ENCODE data around the gene EIF4A2. TPM values are rescaled to one million over a fixed set of nuclear protein-coding genes. Genes with fewer than 3 reads are reported as not detected.
"Not testable (repeated sequence)": the region's sequence is repeated elsewhere in the genome, so short reads cannot be mapped to it uniquely, and the experiment has no call there.

Gene EIF4A2
- total RNA-seq, 1 experiment from 2014 or later, result 398 TPM

DNA sequence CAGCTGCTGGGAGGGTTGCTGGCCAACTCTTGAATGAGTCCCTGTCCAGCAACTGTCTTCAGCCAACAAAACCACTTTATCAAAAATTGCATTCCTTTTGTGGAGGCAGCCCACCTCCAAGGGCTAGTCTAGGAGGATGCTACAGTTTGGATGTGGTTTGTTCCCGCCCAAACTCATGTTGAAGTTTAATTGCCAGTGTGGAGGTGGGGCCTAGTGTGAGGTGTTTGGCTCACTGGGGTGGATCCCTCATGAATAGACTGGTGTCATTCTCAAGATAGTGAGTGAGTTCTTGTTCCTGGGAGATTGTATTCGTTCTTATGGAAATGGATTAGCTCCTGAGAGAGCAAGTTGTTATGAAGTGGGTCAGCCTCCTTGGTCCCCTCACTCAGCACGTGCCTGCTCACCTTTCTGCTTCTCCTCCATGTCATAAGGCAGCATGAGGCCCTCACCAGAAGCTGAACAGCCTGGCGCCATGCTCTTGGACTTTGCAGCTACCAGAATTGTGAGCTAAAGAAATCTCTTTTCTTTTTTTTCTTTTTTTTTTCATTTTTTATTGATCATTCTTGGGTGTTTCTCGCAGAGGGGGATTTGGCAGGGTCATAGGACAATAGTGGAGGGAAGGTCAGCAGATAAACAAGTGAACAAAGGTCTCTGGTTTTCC is 27.1 kb downstream of the EIF4A2 start (continued):
- no peak for TF ChIP-seq POLR2AphosphoS5 (IDR thresholded peaks at IDR 0.05; ENCODE audit: low read depth, low read length)

DNA sequence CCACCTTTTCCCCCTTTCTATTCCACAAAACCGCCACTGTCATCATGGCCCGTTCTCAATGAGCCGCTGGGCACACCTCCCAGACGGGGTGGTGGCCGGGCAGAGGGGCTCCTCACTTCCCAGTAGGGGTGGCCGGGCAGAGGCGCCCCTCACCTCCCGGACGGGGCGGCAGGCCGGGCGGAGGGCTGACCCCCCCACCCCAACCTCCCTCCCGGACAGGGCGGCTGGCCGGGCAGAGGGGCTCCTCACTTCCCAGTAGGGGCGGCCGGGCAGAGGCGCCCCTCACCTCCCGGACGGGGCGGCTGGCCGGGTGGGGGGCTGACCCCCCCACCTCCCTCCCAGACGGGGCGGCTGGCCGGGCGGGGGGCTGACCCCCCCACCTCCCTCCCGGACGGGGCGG is 27.9 kb downstream of the EIF4A2 start:
- H2AFZ ChIP-seq (ENCODE audit: low read depth, low read length, poor library complexity, severe bottlenecking); H3K27ac ChIP-seq (ENCODE audit: low read depth, low read length); H3K36me3 ChIP-seq (ENCODE audit: control insufficient read depth in 1 of 2, insufficient read depth in 2 of 2, low read length in 2 of 2); H3K9me2 ChIP-seq (ENCODE audit: insufficient read depth); intact Hi-C loops (cut with micrococcal nuclease); H3K9ac ChIP-seq (ENCODE audit: low read length); H3K9me3 ChIP-seq (ENCODE audit: control insufficient read depth in 1 of 2, insufficient read depth in 1 of 2, low read depth in 1 of 2, low read length in 2 of 2); RAD21 ChIA-PET (ENCODE audit: low non-redundant PET in 1 of 2, low total read pairs in 2 of 2, uncharacterized antibody in 2 of 2, unreplicated experiment in 2 of 2); H4K20me1 ChIP-seq (ENCODE audit: insufficient read depth); ATAC-seq; H3K4me3 ChIP-seq (replicated peaks in 1 of 2; ENCODE audit: low read depth in 1 of 2, low read length in 2 of 2); CTCF ChIA-PET; POLR2A ChIA-PET; H3K4me2 ChIP-seq (ENCODE audit: low read length); H3K27me3 ChIP-seq (ENCODE audit: insufficient read depth, low read length); BruUV-seq (replicated peaks); DNase-seq (ENCODE audit: low read depth, low spot score); H3K79me2 ChIP-seq (ENCODE audit: insufficient read depth, low read length): not testable (repeated sequence)
- H3K4me1 ChIP-seq (ENCODE audit: control insufficient read depth in 1 of 2, insufficient read depth in 2 of 2, low read length in 2 of 2), result peaks cover 14 to 26% of the 10 kb centered on the region in 2 experiments

DNA sequence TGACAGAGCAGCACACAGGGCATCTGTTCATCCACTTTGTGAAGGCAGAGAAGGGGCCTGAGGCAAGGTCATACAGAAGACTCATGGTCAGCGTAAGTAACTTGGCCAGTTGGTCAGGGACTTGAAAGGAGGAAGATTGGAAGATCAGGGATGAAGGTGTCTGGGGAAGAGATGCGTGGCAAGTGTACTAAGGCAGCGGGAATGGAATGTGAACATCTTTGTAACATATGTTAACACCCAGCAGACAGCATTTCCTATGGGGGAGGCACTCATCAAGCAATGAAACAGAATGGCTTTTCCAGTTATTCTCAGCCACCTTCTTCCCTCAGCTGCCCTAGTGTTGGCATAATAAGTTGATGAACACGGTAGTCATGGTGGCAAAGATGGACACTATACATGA is 30.7 kb downstream of the EIF4A2 start:
- no peak overlapping the region for H3K4me3 ChIP-seq (replicated peaks in 1 of 2; ENCODE audit: low read depth in 1 of 2, low read length in 2 of 2)
- no peaks in the 10 kb centered on the region for H3K27me3 ChIP-seq (ENCODE audit: insufficient read depth, low read length)
- intact Hi-C loops (cut with micrococcal nuclease), result no loop called here
- ChIA-PET POLR2A (no interaction called here), CTCF (no interaction called here), RAD21 (ENCODE audit: low non-redundant PET in 1 of 2, low total read pairs in 2 of 2, uncharacterized antibody in 2 of 2, unreplicated experiment in 2 of 2) (no interaction called here)
- H3K27ac ChIP-seq (ENCODE audit: low read depth, low read length), result no peak overlapping the region
- TF ChIP-seq EZH2 (IDR thresholded peaks at IDR 0.05) (no peak), ZNF274 (IDR thresholded peaks at IDR 0.05; ENCODE audit: low read depth, low read length) (no peak), EGR1 (IDR thresholded peaks at IDR 0.05; ENCODE audit: low read depth) (no peak), POLR2AphosphoS5 (IDR thresholded peaks at IDR 0.05; ENCODE audit: low read depth, low read length) (no peak), RAD21 (IDR thresholded peaks at IDR 0.05; ENCODE audit: low read depth) (no peak), JUND (IDR thresholded peaks at IDR 0.05) (no peak)
- TF ChIP-seq, protein P1, sequence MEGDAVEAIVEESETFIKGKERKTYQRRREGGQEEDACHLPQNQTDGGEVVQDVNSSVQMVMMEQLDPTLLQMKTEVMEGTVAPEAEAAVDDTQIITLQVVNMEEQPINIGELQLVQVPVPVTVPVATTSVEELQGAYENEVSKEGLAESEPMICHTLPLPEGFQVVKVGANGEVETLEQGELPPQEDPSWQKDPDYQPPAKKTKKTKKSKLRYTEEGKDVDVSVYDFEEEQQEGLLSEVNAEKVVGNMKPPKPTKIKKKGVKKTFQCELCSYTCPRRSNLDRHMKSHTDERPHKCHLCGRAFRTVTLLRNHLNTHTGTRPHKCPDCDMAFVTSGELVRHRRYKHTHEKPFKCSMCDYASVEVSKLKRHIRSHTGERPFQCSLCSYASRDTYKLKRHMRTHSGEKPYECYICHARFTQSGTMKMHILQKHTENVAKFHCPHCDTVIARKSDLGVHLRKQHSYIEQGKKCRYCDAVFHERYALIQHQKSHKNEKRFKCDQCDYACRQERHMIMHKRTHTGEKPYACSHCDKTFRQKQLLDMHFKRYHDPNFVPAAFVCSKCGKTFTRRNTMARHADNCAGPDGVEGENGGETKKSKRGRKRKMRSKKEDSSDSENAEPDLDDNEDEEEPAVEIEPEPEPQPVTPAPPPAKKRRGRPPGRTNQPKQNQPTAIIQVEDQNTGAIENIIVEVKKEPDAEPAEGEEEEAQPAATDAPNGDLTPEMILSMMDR (IDR thresholded peaks at IDR 0.05 in 2 of 3, conservative IDR thresholded peaks at IDR 0.05 in 1 of 3; ENCODE audit: borderline replicate concordance in 1 of 3, insufficient read depth in 1 of 3, low read depth in 2 of 3, low read length in 2 of 3), result no peak
- no peak overlapping the region for H3K9ac ChIP-seq (ENCODE audit: low read length)
- H4K20me1 ChIP-seq (ENCODE audit: insufficient read depth), result no peaks in the 10 kb centered on the region
- DNase-seq (ENCODE audit: low read depth, low spot score) (no peak), ATAC-seq (no peak)
- no peak overlapping the region for H3K4me2 ChIP-seq (ENCODE audit: low read length)
- H3K9me2 ChIP-seq (ENCODE audit: insufficient read depth), result no peaks in the 10 kb centered on the region
- BruUV-seq (replicated peaks), result no TSS peak
- no peaks in the 10 kb centered on the region for H3K79me2 ChIP-seq (ENCODE audit: insufficient read depth, low read length)
- H3K36me3 ChIP-seq (ENCODE audit: control insufficient read depth in 1 of 2, insufficient read depth in 2 of 2, low read length in 2 of 2), result no peaks in the 10 kb centered on the region
- H3K9me3 ChIP-seq (ENCODE audit: control insufficient read depth in 1 of 2, insufficient read depth in 1 of 2, low read depth in 1 of 2, low read length in 2 of 2), result no peaks in the 10 kb centered on the region
- peaks cover 9 to 15% of the 10 kb centered on the region in 2 experiments for H3K4me1 ChIP-seq (ENCODE audit: control insufficient read depth in 1 of 2, insufficient read depth in 2 of 2, low read length in 2 of 2)
- H2AFZ ChIP-seq (ENCODE audit: low read depth, low read length, poor library complexity, severe bottlenecking), result no peak overlapping the region
